ENCODE results near the gene CGB1. TPM values are rescaled to one million over a fixed set of nuclear protein-coding genes. Genes with fewer than 3 reads are reported as not detected.
"Not testable (repeated sequence)": the region's sequence is repeated elsewhere in the genome, so short reads cannot be mapped to it uniquely, and the experiment has no call there.

CGB1 gene
- total RNA-seq, 2 donors from 2014 or later = not detected

GRCh38 chr19:49081273-49081672, 44.6 kb upstream of the CGB1 start:
- no peaks in the 10 kb centered on the region for H3K9me3 ChIP-seq
- no peak overlapping the region for H3K4me3 ChIP-seq
- intact Hi-C loops (cut with DNase I) = no loop called here
- H3K27me3 ChIP-seq (replicated peaks; ENCODE audit: insufficient read depth) = no peaks in the 10 kb centered on the region
- DNase-seq (ENCODE audit: low spot score) = no peak
- WGBS = 92% methylated on average over 1 of the region's 1 CpG
- no peak for TF ChIP-seq CTCF (IDR thresholded peaks at IDR 0.05)
- TF ChIP-seq POLR2AphosphoS5 (IDR thresholded peaks at IDR 0.05) = no peak
- TF ChIP-seq POLR2A (IDR thresholded peaks at IDR 0.05) = no peak
- peaks cover under 1% of the 10 kb centered on the region for H3K4me1 ChIP-seq (replicated peaks)
- H3K27ac ChIP-seq = no peak overlapping the region
- H3K36me3 ChIP-seq = no peaks in the 10 kb centered on the region

- no peaks in the 10 kb centered on the region for H3K4me1 ChIP-seq (replicated peaks)
- no peaks in the 10 kb centered on the region for H3K9me3 ChIP-seq
- no peaks in the 10 kb centered on the region for H3K36me3 ChIP-seq
- intact Hi-C loops (cut with DNase I) = no loop called here
- no peak overlapping the region for H3K4me3 ChIP-seq
- WGBS = 78% methylated on average over 4 of the region's 4 CpGs
- no peak for TF ChIP-seq CTCF (IDR thresholded peaks at IDR 0.05)
- TF ChIP-seq POLR2AphosphoS5 (IDR thresholded peaks at IDR 0.05) = no peak
- TF ChIP-seq POLR2A (IDR thresholded peaks at IDR 0.05) = no peak
- no peaks in the 10 kb centered on the region for H3K27me3 ChIP-seq (replicated peaks; ENCODE audit: insufficient read depth)
- H3K27ac ChIP-seq = no peak overlapping the region
- no peak for DNase-seq (ENCODE audit: low spot score)
Observed at GRCh38 chr19:49080392-49080791, 43.7 kb upstream of the CGB1 start.

GRCh38 chr19:49074869-49075268, 38.2 kb upstream of the CGB1 start:
- H3K9me3 ChIP-seq; H3K4me3 ChIP-seq; intact Hi-C loops (cut with DNase I); H3K27ac ChIP-seq; H3K36me3 ChIP-seq; H3K27me3 ChIP-seq (replicated peaks; ENCODE audit: insufficient read depth); H3K4me1 ChIP-seq (replicated peaks): not testable (repeated sequence)
- DNase-seq (ENCODE audit: low spot score) = peak; percentile 62
- TF ChIP-seq CTCF (IDR thresholded peaks at IDR 0.05) = peak; percentile 21 to 84 (median 64)
- WGBS = 17% methylated on average over 9 of the region's 9 CpGs

GRCh38 chr19:49073514-49074378, 37.1 kb upstream of the CGB1 start:
- H3K36me3 ChIP-seq = no peaks in the 10 kb centered on the region
- H3K4me3 ChIP-seq = no peak overlapping the region
- no peak for DNase-seq (ENCODE audit: low spot score)
- H3K4me1 ChIP-seq (replicated peaks) = no peaks in the 10 kb centered on the region
- no peak overlapping the region for H3K27ac ChIP-seq
- intact Hi-C loops (cut with DNase I) = no loop called here
- H3K27me3 ChIP-seq (replicated peaks; ENCODE audit: insufficient read depth) = peaks cover 4% of the 10 kb centered on the region
- TF ChIP-seq CTCF (IDR thresholded peaks at IDR 0.05) = no peak
- no peak for TF ChIP-seq POLR2A (IDR thresholded peaks at IDR 0.05)
- no peak for TF ChIP-seq POLR2AphosphoS5 (IDR thresholded peaks at IDR 0.05)
- H3K9me3 ChIP-seq = no peaks in the 10 kb centered on the region
- WGBS = 48% methylated on average over 23 of the region's 23 CpGs

All from prostate gland (tissue), 2 donors.